MM.1S (cell line): ENCODE data around the gene TEX19.

Experiments used
- DNase-seq: peaks from one replicate; pipeline ENCODE4 v3.0.0-alpha.2; 2015
- H2AFZ ChIP-seq: fragments of 300-600 bp; sonication (generic); 2 replicates; pipeline ENCODE4 v1.6.0; 2016; ENCODE audit warnings: antibody characterized with exemption, low read length
- H3F3A ChIP-seq: fragments of 300-600 bp; sonication (generic); 2 replicates; pipeline ENCODE4 v1.6.1; 2016; ENCODE audit warnings: mild to moderate bottlenecking, antibody characterized with exemption, low read length, moderate library complexity, mixed read lengths; ENCODE audit not compliant: insufficient read depth
- H3K27ac ChIP-seq: fragments of 300-600 bp; sonication (generic); 2 replicates; pipeline ENCODE4 v1.5.1; 2016; ENCODE audit warnings: mild to moderate bottlenecking, low read length
- H3K27me3 ChIP-seq: fragments of 300-600 bp; sonication (generic); replicated peaks from 2 replicates; pipeline ENCODE4 v1.6.0; 2016; ENCODE audit warnings: low read length; ENCODE audit not compliant: insufficient read depth
- H3K36me3 ChIP-seq: fragments of 300-600 bp; sonication (generic); replicated peaks from 2 replicates; pipeline ENCODE4 v1.6.1; 2016; ENCODE audit warnings: mild to moderate bottlenecking, low read length, mixed read lengths; ENCODE audit not compliant: insufficient read depth
- H3K4me1 ChIP-seq: fragments of 300-600 bp; sonication (generic); 2 replicates; pipeline ENCODE4 v1.6.1; 2016; ENCODE audit warnings: low read length, mixed read lengths
- H3K4me2 ChIP-seq: fragments of 300-600 bp; sonication (generic); 2 replicates; pipeline ENCODE4 v1.6.0; 2016; ENCODE audit warnings: low read depth, low read length
- H3K4me3 ChIP-seq: fragments of 300-600 bp; sonication (generic); 2 replicates; pipeline ENCODE4 v1.5.1; 2016; ENCODE audit warnings: low read length, mixed read lengths
- H3K79me2 ChIP-seq: fragments of 300-600 bp; sonication (generic); 2 replicates; pipeline ENCODE4 v1.6.1; 2016; ENCODE audit warnings: mixed run types, low read length, mixed read lengths
- H3K9ac ChIP-seq: fragments of 300-600 bp; sonication (generic); 2 replicates; pipeline ENCODE4 v1.6.1; 2016; ENCODE audit warnings: low read length, mixed read lengths
- H3K9me2 ChIP-seq: fragments of 300-600 bp; sonication (generic); replicated peaks from 2 replicates; pipeline ENCODE4 v1.6.1; 2016; ENCODE audit warnings: mild to moderate bottlenecking, low read length, mixed read lengths; ENCODE audit not compliant: insufficient read depth
- H3K9me3 ChIP-seq: fragments of 300-600 bp; sonication (generic); replicated peaks from 2 replicates; pipeline ENCODE4 v1.6.1; 2016; ENCODE audit warnings: mild to moderate bottlenecking, low read length, mixed read lengths; ENCODE audit not compliant: insufficient read depth
- H4K20me1 ChIP-seq: fragments of 300-600 bp; sonication (generic); 2 replicates; pipeline ENCODE4 v1.6.1; 2016; ENCODE audit warnings: mild to moderate bottlenecking, low read length, moderate library complexity, mixed read lengths; ENCODE audit not compliant: insufficient read depth
- CTCF ChIP-seq: fragments of 300-600 bp; sonication (generic); IDR thresholded peaks from 2 replicates; pipeline ENCODE4 v1.5.1; 2016; ENCODE audit warnings: antibody characterized with exemption, low read length, mixed read lengths
- EZH2 ChIP-seq: fragments of 300-600 bp; sonication (generic); optimal IDR thresholded peaks from 2 replicates; pipeline ENCODE3; 2017; ENCODE audit warnings: low read depth, mild to moderate bottlenecking, antibody characterized with exemption, low read length, mixed read lengths
- EZH2phosphoT487 ChIP-seq: fragments of 300-600 bp; sonication (generic); IDR thresholded peaks from 2 replicates; pipeline ENCODE4 v1.6.1; 2018; ENCODE audit warnings: antibody characterized with exemption, low read length

Gene TEX19

GRCh38 chr17:82408288-82408937 is 49.4 kb downstream of the TEX19 start:
- Histone ChIP-seq H3F3A (peaks cover 12% of the 10 kb centered on the region), H3K9me3 (no peaks in the 10 kb centered on the region), H4K20me1 (no peaks in the 10 kb centered on the region), H3K4me3 (no peak overlapping the region), H3K36me3 (no peaks in the 10 kb centered on the region), H3K4me1 (peaks cover 11% of the 10 kb centered on the region), H3K9me2 (no peaks in the 10 kb centered on the region), H3K9ac (no peak overlapping the region), H3K27ac (no peak overlapping the region), H3K4me2 (no peak overlapping the region), H3K79me2 (peaks cover 27% of the 10 kb centered on the region), H2AFZ (no peak overlapping the region), H3K27me3 (no peaks in the 10 kb centered on the region)
- DNase-seq: no peak
- no peak for TF ChIP-seq EZH2

- peaks cover 29% of the 10 kb centered on the region for H3K79me2 ChIP-seq
- peaks cover 7% of the 10 kb centered on the region for H3F3A ChIP-seq
- no peak overlapping the region for H3K4me2 ChIP-seq
- no peaks in the 10 kb centered on the region for H3K27me3 ChIP-seq
- H2AFZ ChIP-seq: no peak overlapping the region
- peaks cover 6% of the 10 kb centered on the region for H3K4me1 ChIP-seq
- DNase-seq: no peak
- H3K9ac ChIP-seq: no peak overlapping the region
- H3K9me2 ChIP-seq: no peaks in the 10 kb centered on the region
- H3K27ac ChIP-seq: no peak overlapping the region
- no peaks in the 10 kb centered on the region for H4K20me1 ChIP-seq
- H3K36me3 ChIP-seq: no peaks in the 10 kb centered on the region
- no peak for TF ChIP-seq CTCF
- no peak for TF ChIP-seq EZH2phosphoT487
- no peak for TF ChIP-seq EZH2
- H3K9me3 ChIP-seq: no peaks in the 10 kb centered on the region
- no peak overlapping the region for H3K4me3 ChIP-seq
These were observed 49.9 kb downstream of the TEX19 start for GRCh38 chr17:82408938-82409318.

- no peak overlapping the region for H3K4me3 ChIP-seq
- no peak overlapping the region for H3K27ac ChIP-seq
- H2AFZ ChIP-seq: no peak overlapping the region
- TF ChIP-seq EZH2 (no peak), CTCF (no peak), EZH2phosphoT487 (no peak)
- peaks cover 38% of the 10 kb centered on the region for H3K79me2 ChIP-seq
- no peak overlapping the region for H3K4me2 ChIP-seq
- no peaks in the 10 kb centered on the region for H3K9me3 ChIP-seq
- H3F3A ChIP-seq: no peaks in the 10 kb centered on the region
- no peak overlapping the region for H3K9ac ChIP-seq
- H3K27me3 ChIP-seq: no peaks in the 10 kb centered on the region
- H3K36me3 ChIP-seq: no peaks in the 10 kb centered on the region
- no peaks in the 10 kb centered on the region for H4K20me1 ChIP-seq
- H3K4me1 ChIP-seq: no peaks in the 10 kb centered on the region
- no peak for DNase-seq
- H3K9me2 ChIP-seq: no peaks in the 10 kb centered on the region
These were observed 51.1 kb downstream of the TEX19 start for GRCh38 chr17:82410014-82410716.
